K562 (cell line): ENCODE data around the gene CHAT. TPM values are rescaled to one million over a fixed set of nuclear protein-coding genes. Genes with fewer than 3 reads are reported as not detected.

Experiments
- ATAC-seq: fragments of 200-7000 bp; cut with Tn5 transposase; 3 replicates; pipeline ENCODE4 v1.9.1; 2020; ENCODE audit warnings: moderate library complexity
- BruUV-seq: library from RNA; stranded (reverse); fragments of 400-500 nt; replicated peaks from 2 replicates; lab custom pipeline; 2021; lab: Mats Ljungman, UMichigan
- CTCF ChIA-PET: fragments of 300-600 bp; formaldehyde crosslinking; extraction: SDS; loops from one replicate; lab custom pipeline; 2021; ENCODE audit warnings: low intra/inter-chr PET ratio; lab: Yijun Ruan, JAX
- POLR2A ChIA-PET: fragments of 300-600, 350-650 bp; sonication (Branson Sonifier 250); formaldehyde crosslinking; extraction: SDS; loops from one replicate; lab custom pipeline; 2021; ENCODE audit warnings: antibody characterized with exemption, inconsistent platforms; lab: Yijun Ruan, JAX
- DNase-seq, 4 experiments: peaks; one replicate each; pipeline versions ENCODE4 v3.0.0 to v3.0.0-alpha.2; 2011 to 2018; ENCODE audit warnings: low spot score in 3 of 4, mixed read lengths in 3 of 4; ENCODE audit errors: extremely low read depth in 1 of 4
- FAIRE-seq: peaks from 2 replicates; lab custom pipeline; 2011; peaks lifted over from hg19 to GRCh38; lab: Jason Lieb, UNC
- H2AFZ ChIP-seq: 2 replicates; pipeline ENCODE4 v1.6.0; 2011; ENCODE audit warnings: low read depth, low read length, control low read depth, inconsistent platforms
- H3K27ac ChIP-seq: fragments of 200-600 bp; 3 replicates; pipeline ENCODE4 v1.8.0; 2011; ENCODE audit warnings: low read depth, mild to moderate bottlenecking, control low read depth, inconsistent platforms, low read length, moderate library complexity, mixed read lengths; ENCODE audit errors: extremely low read depth
- H3K27me3 ChIP-seq, 2 experiments: fragments of 300-600 bp in 1 of 2; 2 replicates in 1 of 2; 3 replicates in 1 of 2; pipeline versions ENCODE4 v1.6.0 to v1.8.0; 2011; ENCODE audit warnings: inconsistent platforms in 2 of 2, low read length in 2 of 2, mild to moderate bottlenecking in 1 of 2, mixed read lengths in 1 of 2, moderate library complexity in 1 of 2; ENCODE audit not compliant: control insufficient read depth in 2 of 2, insufficient read depth in 2 of 2
- H3K36me3 ChIP-seq: fragments of 300-600 bp; 3 replicates; pipeline ENCODE4 v1.8.0; 2011; ENCODE audit warnings: mild to moderate bottlenecking, low read length, inconsistent platforms; ENCODE audit not compliant: control insufficient read depth, insufficient read depth
- H3K4me1 ChIP-seq, 2 experiments: fragments of 200-600 bp in 1 of 2; replicated peaks in 1 of 2; 2 replicates in 1 of 2; 3 replicates in 1 of 2; pipeline versions ENCODE4 v1.5.1 to v1.8.0; 2011; ENCODE audit warnings: inconsistent platforms in 2 of 2, low read length in 2 of 2, mild to moderate bottlenecking in 1 of 2, mixed read lengths in 1 of 2, moderate library complexity in 1 of 2; ENCODE audit not compliant: control insufficient read depth in 2 of 2, insufficient read depth in 2 of 2
- H3K4me2 ChIP-seq: 2 replicates; pipeline ENCODE4 v1.6.1; 2011; ENCODE audit warnings: low read length, control low read depth, inconsistent platforms, mixed read lengths; ENCODE audit not compliant: insufficient read depth
- H3K4me3 ChIP-seq: fragments of 200-600 bp; sonication (generic), shearing (Covaris generic); 2 replicates; pipeline ENCODE4 v1.5.1; 2016; ENCODE audit warnings: control low read depth, inconsistent platforms
- H3K79me2 ChIP-seq: fragments of 200-600 bp; 3 replicates; pipeline ENCODE4 v1.8.0; 2011; ENCODE audit warnings: low read length, inconsistent platforms; ENCODE audit not compliant: control insufficient read depth, insufficient read depth
- H3K9ac ChIP-seq, 2 experiments: 2 replicates each; pipeline versions ENCODE4 v1.6.0 to v1.6.1; 2011; ENCODE audit warnings: low read depth in 2 of 2, low read length in 2 of 2, control low read depth in 1 of 2, inconsistent platforms in 1 of 2, mild to moderate bottlenecking in 1 of 2, mixed read lengths in 1 of 2; ENCODE audit not compliant: insufficient read depth in 1 of 2
- H3K9me1 ChIP-seq: one replicate; pipeline ENCODE4 v1.6.0; 2011; ENCODE audit warnings: inconsistent platforms, mild to moderate bottlenecking, low read length, moderate library complexity; ENCODE audit not compliant: control insufficient read depth, insufficient read depth
- H3K9me3 ChIP-seq: replicated peaks from 2 replicates; pipeline ENCODE4 v1.5.1; 2011; ENCODE audit warnings: low read depth, low read length, inconsistent platforms; ENCODE audit not compliant: control insufficient read depth, insufficient read depth
- H4K20me1 ChIP-seq: replicated peaks from 2 replicates; pipeline ENCODE4 v1.6.1; 2011; ENCODE audit warnings: low read length, inconsistent platforms, mixed read lengths; ENCODE audit not compliant: control insufficient read depth, insufficient read depth
- REST ChIP-seq, 2 experiments: fragments of 450-650 bp; formaldehyde crosslinking in 1 of 2; IDR thresholded peaks; 2 replicates each; pipeline versions ENCODE4 v1.4.0 to v1.6.1; 2014 to 2020; ENCODE audit warnings: mild to moderate bottlenecking in 2 of 2, borderline replicate concordance in 1 of 2, low read depth in 1 of 2
- ZNF77 ChIP-seq: fragments of 250-450 bp; sonication (Bioruptor Pico); IDR thresholded peaks from 2 replicates; pipeline ENCODE4 v1.5.0; 2020
- WGBS: fragments of 100-300 bp; shearing (Covaris generic); methylation state at CpG from one replicate; pipeline ENCODE4 v1.1.6; 2016; ENCODE audit warnings: low coverage, mixed read lengths; ENCODE audit not compliant: insufficient coverage; ENCODE audit errors: missing lambda C conversion rate; 5-methylcytosine and 5-hydroxymethylcytosine counted together
- in situ Hi-C: fragments of 300-500 bp; cut with MboI; formaldehyde crosslinking; loops from 4 replicates; pipeline ENCODE4 v1.15.0; 2018; ENCODE audit warnings: inconsistent platforms, mixed read lengths
- intact Hi-C: fragments of 100-400 bp; cut with micrococcal nuclease; formaldehyde crosslinking; loops from 2 replicates; pipeline ENCODE4 v1.14.2; 2022
- polyA plus RNA-seq, 8 experiments: library from polyadenylated mRNA; depleted of rRNA in 4 of 8; stranded (reverse) in 5 of 8; unstranded in 3 of 8; fragments of >200 nt; fragmentation: Nextera tagmentation in 2 of 8; fragmentation: Illumina TruSeq in 1 of 8; extraction: Ambion mirVana in 2 of 8; extraction: Trizol in 1 of 8; gene quantifications; 2 replicates each; pipeline versions ENCODE4 v1.2.1 to v1.2.3, GENCODE V29; 2011 to 2014; ENCODE audit warnings: inconsistent platforms in 1 of 8, missing spikeins in 1 of 8
- total RNA-seq, 7 experiments: library from RNA; depleted of rRNA in 6 of 7; stranded (reverse); fragments of >200 nt in 6 of 7; fragmentation: Illumina TruSeq in 2 of 7; extraction: Trizol in 2 of 7; gene quantifications; 2 replicates each; pipeline versions ENCODE4 v1.2.1 to v1.2.3, GENCODE V29; 2011 to 2021; ENCODE audit warnings: low replicate concordance in 1 of 7

CHAT gene
- total and polyA plus RNA-seq, 9 of the 15 experiments (the other 6 are each of a cell fraction or from before 2014, with no cell fraction given), result not detected

GRCh38 chr10:49593998-49594397, 19.8 kb upstream of the CHAT start:
- TF ChIP-seq ZNF77 (CRISPR knock-in tag), result no peak
- TF ChIP-seq REST (IDR thresholded peaks at IDR 0.05; ENCODE audit: borderline replicate concordance), result peak; percentile 19; the same call in 1 of the 2 replicates
- TF ChIP-seq REST (CRISPR knock-in tag; IDR thresholded peaks at IDR 0.05; ENCODE audit: low read depth), result no peak
- 2% methylated on average over 4 of the region's 4 CpGs for WGBS
- intact Hi-C loops (loop anchor here (1.0 to 10.0 kb wide), 5 partner anchors 153 to 681 kb away; no protein-coding TSS in a partner anchor), in situ Hi-C loops (loop anchor here (25.0 kb wide), 1 partner anchor 643 kb away; no protein-coding TSS in a partner anchor)
- Histone ChIP-seq H3K9me3 (no peaks in the 10 kb centered on the region), H3K9ac (0 out of 4 replicates have a peak overlapping the region, but pooled peaks of 1 of the 2 experiments have one; percentile 24), H2AFZ (no peak overlapping the region), H4K20me1 (no peaks in the 10 kb centered on the region; the same call in 1 of the 2 replicates), H3K27me3 (peaks cover 0 to 16% of the 10 kb centered on the region in 2 experiments; a peak in 1 of 5 replicates), H3K79me2 (no peaks in the 10 kb centered on the region), H3K36me3 (no peaks in the 10 kb centered on the region), H3K9me1 (no peaks in the 10 kb centered on the region), H3K4me3 (no peak overlapping the region), H3K27ac (no peak overlapping the region), H3K4me1 (peaks cover 0 to 3% of the 10 kb centered on the region in 2 experiments; a peak in 2 of 5 replicates), H3K4me2 (no peak overlapping the region)
- ATAC-seq (peak; percentile 42), FAIRE-seq (no peak), DNase-seq (peak in 3 of 4 experiments; percentile 14 to 38 (median 32))
- BruUV-seq, result no TSS peak
- ChIA-PET CTCF (interaction anchor here (0.7 to 1.6 kb wide), 2 partner anchors 630 to 631 kb away, joined by 3 to 6 read pairs; no protein-coding TSS in a partner anchor), POLR2A (no interaction called here)
